ENCODE data around the gene TRIM46. TPM values are rescaled to one million over a fixed set of nuclear protein-coding genes. Genes with fewer than 3 reads are reported as not detected.

TRIM46 gene
- total RNA-seq, 1 experiment from 2014 or later, result 18.4 TPM

- H3K27me3 Mint-ChIP-seq (ENCODE audit: low read depth), result peaks cover 3% of the 10 kb centered on the region
- peak; percentile 60 for DNase-seq
- Histone ChIP-seq H3K9ac (ENCODE audit: extremely low read depth, insufficient read length, low read length) (no peak overlapping the region), H2AK5ac (ENCODE audit: insufficient read length, low read length) (no peak overlapping the region), H4K20me1 (ENCODE audit: control insufficient read depth, insufficient read depth, insufficient read length) (no peaks in the 10 kb centered on the region), H3K14ac (ENCODE audit: insufficient read depth, low read length) (no peak overlapping the region), H4K91ac (ENCODE audit: insufficient read length, low read depth, low read length) (no peak overlapping the region), H4K8ac (replicated peaks; ENCODE audit: insufficient read length, low read depth, low read length) (no peak overlapping the region), H3K4me2 (ENCODE audit: insufficient read depth, insufficient read length, low read length) (peak overlapping the region; percentile 94), H2BK15ac (ENCODE audit: low read depth, low read length) (no peak overlapping the region), H2BK5ac (ENCODE audit: insufficient read length, low read length) (no peak overlapping the region), H3K27me3 (ENCODE audit: insufficient read depth, low read length) (no peaks in the 10 kb centered on the region), H3K79me2 (ENCODE audit: insufficient read depth, low read length) (no peaks in the 10 kb centered on the region), H3K4me1 (ENCODE audit: insufficient read depth, low read length) (no peaks in the 10 kb centered on the region), H3T11ph (ENCODE audit: low read length) (no peak overlapping the region), H3K23me2 (ENCODE audit: insufficient read length, low read depth, low read length, poor library complexity, severe bottlenecking) (peaks cover 8% of the 10 kb centered on the region), H3K23ac (ENCODE audit: insufficient read length, low read depth, low read length) (no peak overlapping the region), H4K5ac (ENCODE audit: insufficient read length, low read depth, low read length) (no peak overlapping the region), H3K27ac (ENCODE audit: insufficient read length, low read depth, low read length) (no peak overlapping the region), H3K9me3 (ENCODE audit: control insufficient read depth, low read depth, low read length) (no peaks in the 10 kb centered on the region), H2BK120ac (ENCODE audit: low read depth, low read length, poor library complexity, severe bottlenecking) (no peak overlapping the region), H3K56ac (ENCODE audit: insufficient read length, low read depth, low read length) (no peak overlapping the region), H2AFZ (ENCODE audit: low read length) (no peak overlapping the region), H2BK20ac (ENCODE audit: low read depth, low read length, poor library complexity, severe bottlenecking) (no peak overlapping the region), H3K18ac (ENCODE audit: insufficient read length, low read depth, low read length) (no peak overlapping the region), H3K79me1 (ENCODE audit: insufficient read depth, low read depth, low read length, poor library complexity, severe bottlenecking) (no peaks in the 10 kb centered on the region), H2BK12ac (ENCODE audit: insufficient read length, low read depth, low read length) (no peak overlapping the region), H3K4ac (ENCODE audit: low read depth, low read length) (no peak overlapping the region)
- peaks cover 4 to 5% of the 10 kb centered on the region in 2 experiments; a peak in 4 of 5 replicates for H3K9me3 Mint-ChIP-seq
- H3K36me3 Mint-ChIP-seq (ENCODE audit: insufficient read depth in 1 of 3, low read depth in 3 of 3), result peaks cover 3 to 13% (median 13%) of the 10 kb centered on the region in 3 experiments; a peak in 6 of 7 replicates
- TF ChIP-seq CTCF (conservative IDR thresholded peaks at IDR 0.05), result no peak
- peaks cover 5 to 18% of the 10 kb centered on the region in 2 experiments for H3K4me1 Mint-ChIP-seq
- WGBS (ENCODE audit: extremely low coverage, insufficient read length, low lambda C conversion rate), result no CpG with 5 or more reads among the region's 8 CpGs
- peak overlapping the region in 1 of 2 experiments; percentile 75; a peak in 3 of 5 replicates for H3K4me3 Mint-ChIP-seq
- H3K27ac Mint-ChIP-seq, result peak overlapping the region in 2 of 3 experiments; percentile 51 to 87; a peak in 3 of 7 replicates
Observed at GRCh38 chr1:155166051-155166470, 7.6 kb upstream of the TRIM46 start.

Measured in H9 (cell line).